ENCODE measurements around the gene ATXN7. TPM values are rescaled to one million over a fixed set of nuclear protein-coding genes. Genes with fewer than 3 reads are reported as not detected.
A peak's percentile ranks its signal among the peaks of the same experiment; 100 is the strongest.

The ATXN7 gene
- total RNA-seq, 3 donors from 2014 or later (not counting 1 experiment from before 2014, with no cell fraction given), result 126 to 176 (median 146) TPM

- Mint-ChIP-seq H3K9me3 (no peaks in the 10 kb centered on the region), H3K4me1 (peaks cover 68 to 71% of the 10 kb centered on the region in 2 donors), H3K4me3 (peak overlapping the region; percentile 75), H3K27ac (peak overlapping the region; percentile 84 to 88), H3K27me3 (ENCODE audit: low read depth in 2 of 2) (no peaks in the 10 kb centered on the region), H3K36me3 (no peaks in the 10 kb centered on the region)
- WGBS (ENCODE audit: insufficient coverage), result 86% methylated on average over 3 of the region's 3 CpGs
- DNase-seq (no peak), ATAC-seq (no peak)
- H3K27ac ChIP-seq (ENCODE audit: low read length), result peak overlapping the region; percentile 0
- intact Hi-C loops (cut with micrococcal nuclease), result no loop called here
- no peaks in the 10 kb centered on the region for H3K36me3 ChIP-seq (ENCODE audit: control insufficient read depth, insufficient read depth, low read length)
- no peaks in the 10 kb centered on the region for H3K27me3 ChIP-seq (ENCODE audit: control insufficient read depth, insufficient read depth, low read length)
- peaks cover 16% of the 10 kb centered on the region for H3K4me1 ChIP-seq (ENCODE audit: control insufficient read depth, insufficient read depth, low read length)
- no peaks in the 10 kb centered on the region for H3K9me3 ChIP-seq (ENCODE audit: control insufficient read depth, insufficient read depth, low read length)
- TF ChIP-seq CTCF (IDR thresholded peaks at IDR 0.05), result no peak
- no peak overlapping the region for H3K4me3 ChIP-seq (ENCODE audit: low read length)
These were observed 69.0 kb downstream of the ATXN7 start for GRCh38 chr3:63932509-63933212.

- H3K4me1 Mint-ChIP-seq, result peaks cover 73 to 76% of the 10 kb centered on the region in 2 donors
- whole genome bisulfite sequencing (ENCODE audit: insufficient coverage), result 92% methylated on average over 1 of the region's 1 CpG
- no peak for TF ChIP-seq CTCF (IDR thresholded peaks at IDR 0.05)
- Histone ChIP-seq H3K9me3 (ENCODE audit: control insufficient read depth, insufficient read depth, low read length) (no peaks in the 10 kb centered on the region), H3K27me3 (ENCODE audit: control insufficient read depth, insufficient read depth, low read length) (no peaks in the 10 kb centered on the region), H3K4me1 (ENCODE audit: control insufficient read depth, insufficient read depth, low read length) (peaks cover 19% of the 10 kb centered on the region), H3K27ac (ENCODE audit: low read length) (peak overlapping the region; percentile 0), H3K36me3 (ENCODE audit: control insufficient read depth, insufficient read depth, low read length) (no peaks in the 10 kb centered on the region), H3K4me3 (ENCODE audit: low read length) (no peak overlapping the region)
- ATAC-seq (no peak), DNase-seq (no peak)
- H3K9me3 Mint-ChIP-seq, result no peaks in the 10 kb centered on the region
- H3K27me3 Mint-ChIP-seq (ENCODE audit: low read depth in 2 of 2), result no peaks in the 10 kb centered on the region
- H3K36me3 Mint-ChIP-seq, result no peaks in the 10 kb centered on the region
- intact Hi-C loops (cut with micrococcal nuclease), result no loop called here
- H3K4me3 Mint-ChIP-seq, result peak overlapping the region; percentile 75
- peak overlapping the region; percentile 84 to 88 for H3K27ac Mint-ChIP-seq
These were observed 69.8 kb downstream of the ATXN7 start for GRCh38 chr3:63933459-63933858.

GRCh38 chr3:63934041-63934866, 70.6 kb downstream of the ATXN7 start:
- H3K27me3 ChIP-seq (ENCODE audit: control insufficient read depth, insufficient read depth, low read length), result no peaks in the 10 kb centered on the region
- H3K27ac Mint-ChIP-seq, result peak overlapping the region; percentile 84 to 88
- DNase-seq, result peak in 1 of 2 donors; percentile 74
- WGBS (ENCODE audit: insufficient coverage), result 61% methylated on average over 6 of the region's 6 CpGs
- no peaks in the 10 kb centered on the region for H3K36me3 Mint-ChIP-seq
- ATAC-seq, result peak; percentile 47 to 69 (median 66)
- H3K4me1 ChIP-seq (ENCODE audit: control insufficient read depth, insufficient read depth, low read length), result peaks cover 20% of the 10 kb centered on the region
- H3K9me3 ChIP-seq (ENCODE audit: control insufficient read depth, insufficient read depth, low read length), result no peaks in the 10 kb centered on the region
- intact Hi-C loops (cut with micrococcal nuclease), result loop anchor here (2.0 kb wide), 2 partner anchors 23 to 71 kb away; partner anchors contain the start of genes ATXN7 and THOC7
- H3K9me3 Mint-ChIP-seq, result no peaks in the 10 kb centered on the region
- TF ChIP-seq CTCF (IDR thresholded peaks at IDR 0.05), result no peak
- peak overlapping the region; percentile 75 for H3K4me3 Mint-ChIP-seq
- H3K27ac ChIP-seq (ENCODE audit: low read length), result peak overlapping the region; percentile 52
- no peak overlapping the region for H3K4me3 ChIP-seq (ENCODE audit: low read length)
- H3K36me3 ChIP-seq (ENCODE audit: control insufficient read depth, insufficient read depth, low read length), result no peaks in the 10 kb centered on the region
- H3K4me1 Mint-ChIP-seq, result peaks cover 78 to 81% of the 10 kb centered on the region in 2 donors
- H3K27me3 Mint-ChIP-seq (ENCODE audit: low read depth in 2 of 2), result no peaks in the 10 kb centered on the region

All from natural killer cell (primary cell).